HepG2 (cell line): Measurements from ENCODE around the gene DDC. TPM values are rescaled to one million over a fixed set of nuclear protein-coding genes. Genes with fewer than 3 reads are reported as not detected.

Experiments
- ATAC-seq: fragments of 200-7000 bp; cut with Tn5 transposase; 3 replicates; pipeline ENCODE4 v1.9.1; 2020; ENCODE audit warnings: mild to moderate bottlenecking, moderate library complexity
- BruUV-seq: library from RNA; stranded (reverse); fragments of 400-500 nt; replicated peaks from 2 replicates; lab custom pipeline; 2021; lab: Mats Ljungman, UMichigan
- CTCF ChIA-PET: fragments of 300-600 bp; formaldehyde crosslinking; extraction: SDS; loops from one replicate; lab custom pipeline; 2021; ENCODE audit warnings: low total read pairs, inconsistent platforms, low intra/inter-chr PET ratio; lab: Yijun Ruan, JAX
- POLR2A ChIA-PET: fragments of 350-600 bp; sonication (Branson Sonifier 250); formaldehyde crosslinking; loops from one replicate; lab custom pipeline; 2020; ENCODE audit warnings: antibody characterized with exemption, inconsistent platforms; lab: Yijun Ruan, JAX
- DNase-seq: peaks from one replicate; pipeline ENCODE4 v3.0.0-alpha.2; 2015; ENCODE audit warnings: low spot score
- FAIRE-seq: peaks from 3 replicates; lab custom pipeline; 2011; peaks lifted over from hg19 to GRCh38; lab: Jason Lieb, UNC
- H2AFZ ChIP-seq: one replicate; pipeline ENCODE4 v1.6.1; 2011; ENCODE audit warnings: low read length, inconsistent platforms
- H3K27ac ChIP-seq: fragments of 300-600 bp; 3 replicates; pipeline ENCODE4 v1.8.0; 2011; ENCODE audit warnings: mixed run types, mild to moderate bottlenecking, mixed read lengths, low read length, inconsistent platforms; ENCODE audit not compliant: insufficient read depth; ENCODE audit errors: extremely low read length
- H3K27me3 ChIP-seq, 2 experiments: fragments of 200-600 bp in 1 of 2; 2 replicates in 1 of 2; 3 replicates in 1 of 2; pipeline versions ENCODE4 v1.6.0 to v1.8.0; 2011; ENCODE audit warnings: low read length in 2 of 2, mild to moderate bottlenecking in 2 of 2, moderate library complexity in 2 of 2, inconsistent platforms in 1 of 2; ENCODE audit not compliant: insufficient read depth in 2 of 2, control insufficient read depth in 1 of 2
- H3K36me3 ChIP-seq, 2 experiments: fragments of 200-600 bp in 1 of 2; replicated peaks in 1 of 2; 2 replicates in 1 of 2; 3 replicates in 1 of 2; pipeline versions ENCODE4 v1.5.1 to v1.8.0; 2011; ENCODE audit warnings: low read length in 2 of 2, inconsistent platforms in 1 of 2; ENCODE audit not compliant: insufficient read depth in 2 of 2, control insufficient read depth in 1 of 2
- H3K4me1 ChIP-seq: 2 replicates; pipeline ENCODE4 v1.5.1; 2012; ENCODE audit warnings: low read length, inconsistent platforms; ENCODE audit not compliant: insufficient read depth
- H3K4me2 ChIP-seq: 2 replicates; pipeline ENCODE4 v1.6.0; 2011; ENCODE audit warnings: low read depth, low read length, inconsistent platforms
- H3K4me3 ChIP-seq, 3 experiments: fragments of 200-600 bp in 1 of 3; sonication (generic), shearing (Covaris generic) in 1 of 3; replicated peaks in 1 of 3; 2 replicates each; pipeline ENCODE4 v1.5.1; 2011 to 2016; ENCODE audit warnings: low read length in 3 of 3, inconsistent platforms in 2 of 3, low read depth in 2 of 3, mild to moderate bottlenecking in 2 of 3, control low read depth in 1 of 3, mixed read lengths in 1 of 3; ENCODE audit not compliant: insufficient read depth in 1 of 3
- H3K79me2 ChIP-seq: one replicate; pipeline ENCODE4 v1.6.1; 2011; ENCODE audit warnings: low read length, inconsistent platforms; ENCODE audit not compliant: insufficient read depth
- H3K9ac ChIP-seq: 2 replicates; pipeline ENCODE4 v1.6.0; 2011; ENCODE audit warnings: mild to moderate bottlenecking, low read depth, low read length, inconsistent platforms; ENCODE audit not compliant: insufficient read depth
- H3K9me3 ChIP-seq: 2 replicates; pipeline ENCODE4 v1.5.1; 2012; ENCODE audit warnings: mild to moderate bottlenecking, low read length
- H4K20me1 ChIP-seq: 2 replicates; pipeline ENCODE4 v1.6.0; 2011; ENCODE audit warnings: inconsistent platforms, mild to moderate bottlenecking, low read length, moderate library complexity; ENCODE audit not compliant: insufficient read depth
- BRD4 ChIP-seq: sonication (generic); formaldehyde crosslinking; IDR thresholded peaks from 2 replicates; pipeline ENCODE4 v1.4.0; 2020; ENCODE audit warnings: missing genetic modification reagents
- ESRRA ChIP-seq: sonication (generic); formaldehyde crosslinking; IDR thresholded peaks from 2 replicates; pipeline ENCODE4 v1.5.1; 2020; ENCODE audit warnings: mild to moderate bottlenecking, low read depth, missing genetic modification reagents
- WIZ ChIP-seq: sonication (generic); formaldehyde crosslinking; IDR thresholded peaks from 2 replicates; pipeline ENCODE4 v1.5.1; 2020; ENCODE audit warnings: mild to moderate bottlenecking, missing genetic modification reagents
- ZBTB1 ChIP-seq: sonication (generic); formaldehyde crosslinking; IDR thresholded peaks from 2 replicates; pipeline ENCODE4 v1.4.0; 2020; ENCODE audit warnings: missing genetic modification reagents, borderline replicate concordance
- ZBTB7A ChIP-seq: sonication (generic); formaldehyde crosslinking; IDR thresholded peaks from 2 replicates; pipeline ENCODE4 v1.8.0; 2022; ENCODE audit warnings: mild to moderate bottlenecking, missing genetic modification reagents
- ZIK1 ChIP-seq: sonication (generic); formaldehyde crosslinking; IDR thresholded peaks from 2 replicates; pipeline ENCODE4 v1.5.0; 2020; ENCODE audit warnings: mild to moderate bottlenecking, low read depth, missing genetic modification reagents, borderline replicate concordance
- ZNF841 ChIP-seq: sonication (generic); formaldehyde crosslinking; IDR thresholded peaks from 2 replicates; pipeline ENCODE4 v1.8.1; 2023; ENCODE audit warnings: missing genetic modification reagents, borderline replicate concordance
- ZSCAN31 ChIP-seq: sonication (generic); formaldehyde crosslinking; IDR thresholded peaks from 2 replicates; pipeline ENCODE4 v1.5.0; 2020; ENCODE audit warnings: low read depth, mild to moderate bottlenecking, missing genetic modification reagents
- WGBS: methylation state at CpG from one replicate; pipeline ENCODE4 v1.1.6; 2017; ENCODE audit warnings: low lambda C conversion rate; 5-methylcytosine and 5-hydroxymethylcytosine counted together
- in situ Hi-C: cut with HindIII; loops from 2 replicates; pipeline ENCODE4 v1.10.0; 2017; ENCODE audit warnings: low pct_unique_long_range_greater_than_20kb; ENCODE audit not compliant: extremely low pct_ligation_motif_present
- intact Hi-C: fragments of 100-400 bp; cut with micrococcal nuclease; formaldehyde crosslinking; loops from one replicate; pipeline ENCODE4 v1.10.0; 2022; ENCODE audit not compliant: unreplicated experiment
- polyA plus RNA-seq, 8 experiments: library from polyadenylated mRNA; depleted of rRNA in 3 of 8; stranded (reverse) in 7 of 8; unstranded in 1 of 8; fragments of >200 nt; fragmentation: Illumina TruSeq in 4 of 8; extraction: Trizol in 4 of 8; gene quantifications; 2 replicates each; pipeline versions ENCODE4 v1.2.1 to v1.2.3, GENCODE V29; 2011 to 2016; ENCODE audit warnings: low read depth in 4 of 8, missing spikeins in 1 of 8, mixed read lengths in 1 of 8; ENCODE audit not compliant: insufficient read depth in 1 of 8
- total RNA-seq, 5 experiments: library from RNA; depleted of rRNA; stranded (reverse); fragments of >200 nt; fragmentation: Illumina TruSeq; extraction: Trizol; gene quantifications; 2 replicates each; pipeline ENCODE4 v1.2.3, GENCODE V29; 2016; ENCODE audit warnings: low read depth in 1 of 5
- TF ChIP-seq, protein P1 (sequence below): sonication (generic); formaldehyde crosslinking; IDR thresholded peaks from 2 replicates; pipeline ENCODE4 v1.4.0; 2020; ENCODE audit warnings: missing genetic modification reagents

DDC gene
- total and polyA plus RNA-seq, 2 of the 13 experiments (the other 11 are each of a cell fraction or from before 2014, with no cell fraction given) = 11.7 to 93.3 TPM

GRCh38 chr7:50543776-50544442, 21.3 kb downstream of the DDC start (continued):
- TF ChIP-seq, protein P1, sequence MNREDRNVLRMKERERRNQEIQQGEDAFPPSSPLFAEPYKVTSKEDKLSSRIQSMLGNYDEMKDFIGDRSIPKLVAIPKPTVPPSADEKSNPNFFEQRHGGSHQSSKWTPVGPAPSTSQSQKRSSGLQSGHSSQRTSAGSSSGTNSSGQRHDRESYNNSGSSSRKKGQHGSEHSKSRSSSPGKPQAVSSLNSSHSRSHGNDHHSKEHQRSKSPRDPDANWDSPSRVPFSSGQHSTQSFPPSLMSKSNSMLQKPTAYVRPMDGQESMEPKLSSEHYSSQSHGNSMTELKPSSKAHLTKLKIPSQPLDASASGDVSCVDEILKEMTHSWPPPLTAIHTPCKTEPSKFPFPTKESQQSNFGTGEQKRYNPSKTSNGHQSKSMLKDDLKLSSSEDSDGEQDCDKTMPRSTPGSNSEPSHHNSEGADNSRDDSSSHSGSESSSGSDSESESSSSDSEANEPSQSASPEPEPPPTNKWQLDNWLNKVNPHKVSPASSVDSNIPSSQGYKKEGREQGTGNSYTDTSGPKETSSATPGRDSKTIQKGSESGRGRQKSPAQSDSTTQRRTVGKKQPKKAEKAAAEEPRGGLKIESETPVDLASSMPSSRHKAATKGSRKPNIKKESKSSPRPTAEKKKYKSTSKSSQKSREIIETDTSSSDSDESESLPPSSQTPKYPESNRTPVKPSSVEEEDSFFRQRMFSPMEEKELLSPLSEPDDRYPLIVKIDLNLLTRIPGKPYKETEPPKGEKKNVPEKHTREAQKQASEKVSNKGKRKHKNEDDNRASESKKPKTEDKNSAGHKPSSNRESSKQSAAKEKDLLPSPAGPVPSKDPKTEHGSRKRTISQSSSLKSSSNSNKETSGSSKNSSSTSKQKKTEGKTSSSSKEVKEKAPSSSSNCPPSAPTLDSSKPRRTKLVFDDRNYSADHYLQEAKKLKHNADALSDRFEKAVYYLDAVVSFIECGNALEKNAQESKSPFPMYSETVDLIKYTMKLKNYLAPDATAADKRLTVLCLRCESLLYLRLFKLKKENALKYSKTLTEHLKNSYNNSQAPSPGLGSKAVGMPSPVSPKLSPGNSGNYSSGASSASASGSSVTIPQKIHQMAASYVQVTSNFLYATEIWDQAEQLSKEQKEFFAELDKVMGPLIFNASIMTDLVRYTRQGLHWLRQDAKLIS = no peak
- TF ChIP-seq ZSCAN31 (CRISPR knock-in tag) = no peak
- no peak for TF ChIP-seq ZIK1
- no peak for TF ChIP-seq WIZ (CRISPR knock-in tag)
- no peak for TF ChIP-seq ZBTB1 (CRISPR knock-in tag)
- TF ChIP-seq ESRRA (CRISPR knock-in tag) = no peak
- no peak for TF ChIP-seq BRD4 (CRISPR knock-in tag)
- no peak for TF ChIP-seq ZNF841 (CRISPR knock-in tag)

DNA sequence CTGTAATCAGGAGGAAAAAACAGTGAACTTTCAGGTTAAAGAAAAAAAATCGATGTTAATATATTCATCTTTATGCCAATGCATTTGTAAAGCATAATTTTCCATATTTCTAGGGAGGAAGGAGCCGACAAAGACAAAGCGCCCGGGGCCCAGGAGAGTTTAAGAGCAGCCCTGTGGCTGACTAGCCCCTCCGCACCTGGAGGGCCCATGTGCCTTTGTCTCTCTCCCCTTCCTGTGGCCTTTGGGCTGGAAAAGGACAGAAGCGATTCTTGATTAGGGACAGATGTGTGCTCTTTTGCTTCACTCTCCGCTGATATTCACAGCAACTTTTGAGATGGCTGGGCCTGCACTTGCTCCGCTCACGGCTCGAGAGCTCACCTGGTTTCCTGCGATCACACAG, 23.1 kb downstream of the DDC start:
- FAIRE-seq (no peak), ATAC-seq (no peak)

More for the DNA sequence above, 23.1 kb downstream of the DDC start:
- Histone ChIP-seq H3K9ac (no peak overlapping the region), H3K4me1 (no peaks in the 10 kb centered on the region), H3K9me3 (no peaks in the 10 kb centered on the region), H3K79me2 (peaks cover 5% of the 10 kb centered on the region), H3K36me3 (peaks cover 27 to 60% of the 10 kb centered on the region in 2 experiments; a peak in 4 of 5 replicates), H2AFZ (no peak overlapping the region), H3K4me2 (no peak overlapping the region), H4K20me1 (no peaks in the 10 kb centered on the region), H3K27me3 (no peaks in the 10 kb centered on the region), H3K27ac (no peak overlapping the region), H3K4me3 (no peak overlapping the region)
- no TSS peak for BruUV-seq
- intact Hi-C loops = no loop called here
- WGBS = 93% methylated on average over 11 of the region's 11 CpGs
- in situ Hi-C loops = no loop called here
- ChIA-PET CTCF (no interaction called here), POLR2A (no interaction called here)
- DNase-seq = no peak
- no peak for TF ChIP-seq ZBTB7A (CRISPR knock-in tag)
